PC-3 (cell line): ENCODE measurements around the gene LMBRD2. TPM values are rescaled to one million over a fixed set of nuclear protein-coding genes. Genes with fewer than 3 reads are reported as not detected.
"Not testable (repeated sequence)": the region's sequence is repeated elsewhere in the genome, so short reads cannot be mapped to it uniquely, and the experiment has no call there.

ENCODE experiments used
- ATAC-seq: fragments of 200-7000 bp; cut with Tn5 transposase; 2 replicates; pipeline ENCODE4 v1.9.1; 2020; ENCODE audit warnings: mild to moderate bottlenecking, moderate library complexity
- BruUV-seq: library from RNA; stranded (reverse); fragments of 400-500 nt; replicated peaks from 2 replicates; lab custom pipeline; 2021; lab: Mats Ljungman, UMichigan
- CTCF ChIA-PET: fragments of 300-600 bp; sonication (Branson Sonifier 250); formaldehyde crosslinking; loops from one replicate; lab custom pipeline; 2022; ENCODE audit warnings: antibody characterized with exemption; lab: Charles Lee
- POLR2A ChIA-PET: fragments of 300-600 bp; sonication (Branson Sonifier 250); formaldehyde crosslinking; loops from one replicate; lab custom pipeline; 2022; ENCODE audit warnings: antibody characterized with exemption; ENCODE audit not compliant: unreplicated experiment; lab: Charles Lee
- DNase-seq: peaks from one replicate; pipeline ENCODE4 v3.0.0-alpha.2; 2015
- H2AFZ ChIP-seq: fragments of 300-600 bp; sonication (generic); 2 replicates; pipeline ENCODE4 v1.6.0; 2016; ENCODE audit warnings: antibody characterized with exemption, low read length
- H3F3A ChIP-seq: fragments of 300-600 bp; sonication (generic); one replicate; pipeline ENCODE4 v1.6.0; 2017; ENCODE audit warnings: antibody characterized with exemption, low read length, control low read depth, mild to moderate bottlenecking; ENCODE audit not compliant: unreplicated experiment
- H3K27ac ChIP-seq: fragments of 300-600 bp; sonication (generic); 2 replicates; pipeline ENCODE4 v1.5.1; 2016; ENCODE audit warnings: mild to moderate bottlenecking, low read length
- H3K27me3 ChIP-seq: fragments of 300-600 bp; sonication (generic); 2 replicates; pipeline ENCODE4 v1.6.1; 2016; ENCODE audit warnings: low read length, mixed read lengths
- H3K36me3 ChIP-seq: fragments of 300-600 bp; sonication (generic); 2 replicates; pipeline ENCODE4 v1.6.1; 2016; ENCODE audit warnings: low read depth, mixed run types, low read length, mixed read lengths
- H3K4me1 ChIP-seq: fragments of 300-600 bp; sonication (generic); 2 replicates; pipeline ENCODE4 v1.5.1; 2016; ENCODE audit warnings: low read length; ENCODE audit not compliant: insufficient read depth
- H3K4me2 ChIP-seq: fragments of 300-600 bp; sonication (generic); 2 replicates; pipeline ENCODE4 v1.6.0; 2016; ENCODE audit warnings: low read length
- H3K4me3 ChIP-seq: fragments of 300-600 bp; sonication (generic); 2 replicates; pipeline ENCODE4 v1.5.1; 2016; ENCODE audit warnings: mild to moderate bottlenecking, low read length, mixed read lengths
- H3K79me2 ChIP-seq: fragments of 300-600 bp; sonication (generic); 2 replicates; pipeline ENCODE4 v1.6.1; 2017; ENCODE audit warnings: low read length, mixed read lengths
- H3K9ac ChIP-seq: fragments of 300-600 bp; sonication (generic); 2 replicates; pipeline ENCODE4 v1.6.0; 2016; ENCODE audit warnings: mild to moderate bottlenecking, low read length
- H3K9me2 ChIP-seq: fragments of 300-600 bp; sonication (generic); replicated peaks from 2 replicates; pipeline ENCODE4 v1.6.1; 2016; ENCODE audit warnings: mixed run types, low read length, mixed read lengths
- H3K9me3 ChIP-seq: fragments of 300-600 bp; sonication (generic); 2 replicates; pipeline ENCODE4 v1.6.1; 2016; ENCODE audit warnings: low read length, mixed read lengths
- H4K20me1 ChIP-seq: fragments of 300-600 bp; sonication (generic); 2 replicates; pipeline ENCODE4 v1.6.1; 2016; ENCODE audit warnings: low read length, mixed read lengths
- EZH2 ChIP-seq: fragments of 300-600 bp; sonication (generic); IDR thresholded peaks from one replicate; pipeline ENCODE4 v1.6.1; 2017; ENCODE audit warnings: antibody characterized with exemption, mild to moderate bottlenecking, low read length; ENCODE audit not compliant: unreplicated experiment
- EZH2phosphoT487 ChIP-seq: fragments of 300-600 bp; sonication (generic); IDR thresholded peaks from 2 replicates; pipeline ENCODE4 v1.6.1; 2018; ENCODE audit warnings: mild to moderate bottlenecking, antibody characterized with exemption, low read length, borderline replicate concordance
- intact Hi-C: fragments of 100-400 bp; cut with micrococcal nuclease; formaldehyde crosslinking; loops from 2 replicates; pipeline ENCODE4 v1.9.0; 2023
- total RNA-seq: library from RNA; depleted of rRNA; stranded (reverse); fragments of >200 nt; gene quantifications from 2 replicates; pipeline ENCODE4 v1.2.3, GENCODE V29; 2014
- TF ChIP-seq, protein P1 (sequence below): fragments of 300-600 bp; sonication (generic); conservative IDR thresholded peaks from 2 replicates; pipeline ENCODE4 v1.5.1; 2017; ENCODE audit warnings: antibody characterized with exemption, low read depth, mild to moderate bottlenecking, low read length

Gene LMBRD2
- total RNA-seq, 1 experiment from 2014 or later = 9.1 TPM

DNA sequence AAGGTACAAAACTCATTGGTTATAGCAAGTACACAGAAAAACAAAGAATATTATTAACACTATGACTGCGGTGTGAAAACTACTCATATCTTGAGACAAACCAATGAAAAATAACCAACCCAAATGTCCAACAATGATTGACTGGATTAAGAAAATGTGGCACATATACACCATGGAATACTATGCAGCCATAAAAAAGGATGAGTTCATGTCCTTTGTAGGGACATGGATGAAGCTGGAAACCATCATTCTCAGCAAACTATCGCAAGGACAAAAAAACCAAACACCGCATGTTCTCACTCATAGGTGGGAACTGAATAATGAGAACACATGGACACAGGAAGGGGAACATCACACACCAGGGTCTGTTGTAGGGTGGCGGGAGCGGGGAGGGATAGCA lies 22.0 kb downstream of the LMBRD2 start:
- H3F3A ChIP-seq, H3K27ac ChIP-seq, H3K9ac ChIP-seq, intact Hi-C loops, H3K4me1 ChIP-seq, H3K9me3 ChIP-seq, POLR2A ChIA-PET, DNase-seq, H3K79me2 ChIP-seq, H3K27me3 ChIP-seq, H3K4me3 ChIP-seq, BruUV-seq, H3K4me2 ChIP-seq, H4K20me1 ChIP-seq, ATAC-seq, H3K9me2 ChIP-seq, H3K36me3 ChIP-seq, H2AFZ ChIP-seq: not testable (repeated sequence)
- CTCF ChIA-PET = interaction anchor here (0.6 kb wide), 1 partner anchor 708 kb away, joined by 4 read pairs; no protein-coding TSS in a partner anchor

DNA sequence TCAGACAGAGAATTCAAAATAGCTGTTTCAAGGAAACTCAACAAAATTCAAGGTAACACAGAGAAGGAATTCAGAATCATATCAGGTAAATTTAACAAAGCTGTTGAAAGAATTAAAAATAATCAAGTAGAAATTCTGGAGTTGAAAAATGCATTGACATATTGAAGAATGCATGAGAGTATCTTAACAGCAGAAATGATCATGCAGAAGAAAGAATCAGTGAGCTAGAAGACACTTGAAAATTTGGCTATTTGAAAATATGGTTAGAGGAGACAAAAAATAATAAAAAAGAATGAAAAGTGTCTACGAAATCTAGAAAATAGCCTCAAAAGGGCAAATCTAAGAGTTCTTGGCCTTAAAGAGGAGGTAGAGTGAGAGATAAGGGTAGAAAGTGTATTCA lies 22.9 kb downstream of the LMBRD2 start:
- no peaks in the 10 kb centered on the region for H3K4me1 ChIP-seq
- ChIA-PET CTCF (no interaction called here), POLR2A (no interaction called here)
- intact Hi-C loops = no loop called here
- no peak overlapping the region for H3K9ac ChIP-seq
- no peak overlapping the region for H3K4me2 ChIP-seq
- H3F3A ChIP-seq = no peaks in the 10 kb centered on the region
- ATAC-seq (no peak), DNase-seq (no peak)
- H3K27ac ChIP-seq = no peak overlapping the region
- no peaks in the 10 kb centered on the region for H3K79me2 ChIP-seq
- H3K36me3 ChIP-seq = peaks cover 6% of the 10 kb centered on the region; the same call in 1 of the 2 replicates
- no peak for TF ChIP-seq EZH2
- H3K9me3 ChIP-seq = no peaks in the 10 kb centered on the region
- no peaks in the 10 kb centered on the region for H4K20me1 ChIP-seq
- no peaks in the 10 kb centered on the region for H3K9me2 ChIP-seq
- BruUV-seq = no TSS peak
- H3K4me3 ChIP-seq = no peak overlapping the region
- H3K27me3 ChIP-seq = no peaks in the 10 kb centered on the region
- no peak overlapping the region for H2AFZ ChIP-seq

DNA sequence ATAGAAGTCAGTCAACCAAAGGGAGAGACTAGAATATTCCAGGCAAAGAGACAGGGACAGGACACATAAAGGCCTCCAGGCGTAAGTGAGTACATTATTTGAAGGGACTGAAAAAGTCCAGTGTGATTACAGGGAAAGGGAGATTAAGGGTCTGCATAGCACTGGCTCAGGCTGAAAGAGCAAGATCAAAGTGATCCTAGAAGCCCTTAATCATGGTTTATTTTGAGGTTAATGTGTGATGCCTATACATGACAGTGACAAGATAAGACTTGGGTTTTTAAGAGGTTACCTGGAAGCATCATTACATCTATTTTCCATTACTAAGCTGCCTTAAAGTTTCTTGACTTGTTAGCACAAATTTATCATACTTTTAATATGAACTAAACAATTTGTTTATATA lies 25.8 kb downstream of the LMBRD2 start:
- Histone ChIP-seq H3K79me2 (no peaks in the 10 kb centered on the region), H2AFZ (no peak overlapping the region), H3K9ac (no peak overlapping the region), H3K9me3 (no peaks in the 10 kb centered on the region), H3K4me1 (no peaks in the 10 kb centered on the region), H3K4me2 (no peak overlapping the region), H3K27me3 (no peaks in the 10 kb centered on the region), H3K9me2 (no peaks in the 10 kb centered on the region), H4K20me1 (no peaks in the 10 kb centered on the region), H3K4me3 (no peak overlapping the region), H3K36me3 (peaks cover 8% of the 10 kb centered on the region; the same call in 1 of the 2 replicates), H3K27ac (no peak overlapping the region), H3F3A (no peaks in the 10 kb centered on the region)
- BruUV-seq = no TSS peak
- TF ChIP-seq EZH2 = no peak
- no peak for TF ChIP-seq EZH2phosphoT487
- TF ChIP-seq, protein P1, sequence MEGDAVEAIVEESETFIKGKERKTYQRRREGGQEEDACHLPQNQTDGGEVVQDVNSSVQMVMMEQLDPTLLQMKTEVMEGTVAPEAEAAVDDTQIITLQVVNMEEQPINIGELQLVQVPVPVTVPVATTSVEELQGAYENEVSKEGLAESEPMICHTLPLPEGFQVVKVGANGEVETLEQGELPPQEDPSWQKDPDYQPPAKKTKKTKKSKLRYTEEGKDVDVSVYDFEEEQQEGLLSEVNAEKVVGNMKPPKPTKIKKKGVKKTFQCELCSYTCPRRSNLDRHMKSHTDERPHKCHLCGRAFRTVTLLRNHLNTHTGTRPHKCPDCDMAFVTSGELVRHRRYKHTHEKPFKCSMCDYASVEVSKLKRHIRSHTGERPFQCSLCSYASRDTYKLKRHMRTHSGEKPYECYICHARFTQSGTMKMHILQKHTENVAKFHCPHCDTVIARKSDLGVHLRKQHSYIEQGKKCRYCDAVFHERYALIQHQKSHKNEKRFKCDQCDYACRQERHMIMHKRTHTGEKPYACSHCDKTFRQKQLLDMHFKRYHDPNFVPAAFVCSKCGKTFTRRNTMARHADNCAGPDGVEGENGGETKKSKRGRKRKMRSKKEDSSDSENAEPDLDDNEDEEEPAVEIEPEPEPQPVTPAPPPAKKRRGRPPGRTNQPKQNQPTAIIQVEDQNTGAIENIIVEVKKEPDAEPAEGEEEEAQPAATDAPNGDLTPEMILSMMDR = no peak
- DNase-seq (no peak), ATAC-seq (no peak)
- ChIA-PET CTCF (no interaction called here), POLR2A (no interaction called here)
- intact Hi-C loops = no loop called here

DNA sequence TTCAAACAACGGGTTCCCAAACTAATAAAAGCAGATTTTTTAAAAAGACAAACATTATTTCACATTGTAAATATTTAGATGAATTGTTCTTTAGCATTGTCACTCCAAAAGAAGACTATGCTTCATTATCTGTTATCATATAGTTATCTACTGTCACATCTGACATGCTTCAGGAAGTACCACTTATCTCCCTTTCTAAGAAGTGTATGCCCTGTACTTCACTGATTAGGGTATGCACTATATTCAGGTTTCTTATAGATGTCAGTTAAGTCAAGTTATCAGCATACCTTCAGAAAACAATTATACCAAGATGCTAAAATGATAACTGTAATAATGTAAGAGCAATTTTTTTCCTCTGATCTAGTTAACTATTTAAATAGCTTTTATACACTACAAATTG lies 40.4 kb downstream of the LMBRD2 start:
- no peaks in the 10 kb centered on the region for H3F3A ChIP-seq
- H2AFZ ChIP-seq = no peak overlapping the region
- no peak overlapping the region for H3K4me3 ChIP-seq
- ATAC-seq (no peak), DNase-seq (no peak)
- TF ChIP-seq EZH2 (no peak), EZH2phosphoT487 (no peak)
- TF ChIP-seq, protein P1 = no peak
- peaks cover 7% of the 10 kb centered on the region; the same call in 1 of the 2 replicates for H3K36me3 ChIP-seq
- POLR2A ChIA-PET = no interaction called here
- no peaks in the 10 kb centered on the region for H4K20me1 ChIP-seq
- intact Hi-C loops = no loop called here
- H3K9me2 ChIP-seq = no peaks in the 10 kb centered on the region
- H3K27ac ChIP-seq = no peak overlapping the region
- CTCF ChIA-PET = no interaction called here
- no peak overlapping the region for H3K4me2 ChIP-seq
- H3K9ac ChIP-seq = no peak overlapping the region
- BruUV-seq = no TSS peak
- H3K79me2 ChIP-seq = no peaks in the 10 kb centered on the region
- H3K4me1 ChIP-seq = peaks cover 16% of the 10 kb centered on the region
- no peaks in the 10 kb centered on the region for H3K9me3 ChIP-seq
- no peaks in the 10 kb centered on the region for H3K27me3 ChIP-seq
